ENCODE measurements around the gene HLA-DQA2. TPM values are rescaled to one million over a fixed set of nuclear protein-coding genes. Genes with fewer than 3 reads are reported as not detected.

Gene HLA-DQA2
- total RNA-seq, result 10 to 100 TPM in 4 of 7 donors, 1 to 10 TPM in 2, under 1 TPM in 1; 0.46 to 84.9 (median 10.9) TPM
- polyA plus RNA-seq, result under 1 TPM; 0.10 to 0.29 (median 0.24) TPM
- long read RNA-seq, donor 1, result 0 reads
- long read RNA-seq, donor 2, partial matches to known transcripts, result 8 of 16 reads
- long read RNA-seq, donor 2, other reads (novel, unspliced or antisense), result 8 of 16 reads

DNA sequence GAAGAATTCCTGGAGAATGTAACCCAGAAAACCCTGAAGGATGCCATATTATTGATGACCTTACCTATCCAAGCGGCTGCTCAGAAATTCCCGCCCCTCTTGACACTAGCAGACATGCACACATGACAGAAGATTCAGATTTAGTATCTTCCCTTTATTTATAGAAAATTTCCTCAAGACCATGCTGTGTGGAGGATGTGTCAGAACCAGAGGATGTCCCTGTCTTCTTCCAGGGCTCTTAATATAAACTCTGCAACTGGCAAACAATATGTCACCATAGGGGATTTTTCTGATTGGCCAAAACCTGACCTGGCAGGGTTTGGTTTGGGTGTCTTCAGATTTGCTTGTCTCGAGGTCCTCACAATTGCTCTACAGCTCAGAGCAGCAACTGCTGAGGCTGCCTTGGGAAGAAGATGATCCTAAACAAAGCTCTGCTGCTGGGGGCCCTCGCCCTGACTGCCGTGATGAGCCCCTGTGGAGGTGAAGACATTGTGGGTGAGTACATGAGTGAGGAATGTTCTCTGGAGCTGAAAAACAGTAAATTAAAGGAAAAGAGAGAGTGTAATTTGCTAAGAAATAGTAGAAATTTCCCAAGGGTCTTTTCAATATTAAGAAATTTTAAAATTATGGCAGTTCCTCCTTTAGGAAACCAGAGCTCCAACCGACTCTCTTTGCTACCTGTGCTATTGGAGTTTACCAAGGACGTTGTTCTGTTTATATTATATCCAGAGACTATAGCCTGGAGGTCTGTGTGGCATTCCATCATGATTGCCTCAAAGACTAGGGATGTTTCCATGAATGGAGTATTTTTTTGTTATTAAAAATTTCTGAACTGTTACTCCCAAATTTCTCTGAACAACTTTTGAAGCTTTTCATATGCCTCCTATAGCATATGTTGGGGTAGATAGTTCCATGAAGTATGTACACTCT, at the start of gene HLA-DQA2:
HLA-DQA2 (plus strand) TSS at position 361 of the 930 bp plus-strand sequence; CDS start at position 414, 53 bp downstream.
- intact Hi-C loops (cut with DNase I; ENCODE audit: low total_unique reads), result no loop called here
- Histone ChIP-seq H3K4me3 (no peak within 1 kb of the TSS), H3K27ac (no peak within 1 kb of the TSS), H3K27me3 (replicated peaks in 1 of 7) (peaks cover 0 to 21% (median 0%) of the 10 kb centered on the region in 7 donors), H3K4me1 (no peaks in the 10 kb centered on the region), H3K9me3 (no peaks in the 10 kb centered on the region), H3K36me3 (no peaks in the 10 kb centered on the region)
- TF ChIP-seq POLR2AphosphoS5 (IDR thresholded peaks at IDR 0.05) (no peak), POLR2A (IDR thresholded peaks at IDR 0.05) (no peak)
- TF ChIP-seq, protein P1, sequence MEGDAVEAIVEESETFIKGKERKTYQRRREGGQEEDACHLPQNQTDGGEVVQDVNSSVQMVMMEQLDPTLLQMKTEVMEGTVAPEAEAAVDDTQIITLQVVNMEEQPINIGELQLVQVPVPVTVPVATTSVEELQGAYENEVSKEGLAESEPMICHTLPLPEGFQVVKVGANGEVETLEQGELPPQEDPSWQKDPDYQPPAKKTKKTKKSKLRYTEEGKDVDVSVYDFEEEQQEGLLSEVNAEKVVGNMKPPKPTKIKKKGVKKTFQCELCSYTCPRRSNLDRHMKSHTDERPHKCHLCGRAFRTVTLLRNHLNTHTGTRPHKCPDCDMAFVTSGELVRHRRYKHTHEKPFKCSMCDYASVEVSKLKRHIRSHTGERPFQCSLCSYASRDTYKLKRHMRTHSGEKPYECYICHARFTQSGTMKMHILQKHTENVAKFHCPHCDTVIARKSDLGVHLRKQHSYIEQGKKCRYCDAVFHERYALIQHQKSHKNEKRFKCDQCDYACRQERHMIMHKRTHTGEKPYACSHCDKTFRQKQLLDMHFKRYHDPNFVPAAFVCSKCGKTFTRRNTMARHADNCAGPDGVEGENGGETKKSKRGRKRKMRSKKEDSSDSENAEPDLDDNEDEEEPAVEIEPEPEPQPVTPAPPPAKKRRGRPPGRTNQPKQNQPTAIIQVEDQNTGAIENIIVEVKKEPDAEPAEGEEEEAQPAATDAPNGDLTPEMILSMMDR (IDR thresholded peaks at IDR 0.05 in 8 of 11, conservative IDR thresholded peaks at IDR 0.05 in 3 of 11), result no peak
- WGBS, 5 donors, result 73 to 89% (median 83%) methylated on average over 7 of the region's 7 CpGs
- DNase-seq, result no peak

DNA sequence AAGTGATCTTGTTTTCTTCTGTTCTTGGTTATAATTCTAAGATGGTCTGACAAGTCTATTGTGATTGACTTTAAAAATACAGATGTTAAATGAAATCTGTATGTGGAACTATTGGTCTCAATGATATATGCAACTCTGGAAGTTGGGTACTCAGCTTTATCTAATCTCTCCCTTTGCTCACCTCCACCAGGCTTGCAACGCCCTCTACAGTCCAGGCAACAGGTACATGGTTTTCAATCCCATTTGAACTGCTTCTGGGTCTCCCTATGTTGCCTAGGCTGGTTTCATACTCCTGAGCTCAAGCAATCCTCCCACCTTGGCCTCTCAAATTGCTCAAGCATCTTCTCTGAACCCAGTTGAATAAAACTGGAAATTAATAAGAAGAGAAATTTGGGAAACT, 49.2 kb upstream of the HLA-DQA2 start:
- no peaks in the 10 kb centered on the region for H3K36me3 ChIP-seq
- TF ChIP-seq, protein P1 (IDR thresholded peaks at IDR 0.05 in 8 of 11, conservative IDR thresholded peaks at IDR 0.05 in 3 of 11), result peak in 9 of 11 experiments; percentile 22 to 78 (median 64)
- no peak for TF ChIP-seq POLR2A (IDR thresholded peaks at IDR 0.05)
- TF ChIP-seq POLR2AphosphoS5 (IDR thresholded peaks at IDR 0.05), result peak in 1 of 3 donors; percentile 67
- 0 to 4% (median 0%) methylated on average over 1 of the region's 1 CpG for WGBS, 5 donors
- no peaks in the 10 kb centered on the region for H3K27me3 ChIP-seq (replicated peaks in 1 of 7)
- no peak for DNase-seq
- peaks cover 0 to 3% (median 0%) of the 10 kb centered on the region in 8 donors for H3K9me3 ChIP-seq
- intact Hi-C loops (cut with DNase I; ENCODE audit: low total_unique reads), result no loop called here
- peak overlapping the region in 3 of 8 donors; percentile 37 to 74 (median 73) for H3K27ac ChIP-seq
- H3K4me1 ChIP-seq, result peaks cover 0 to 38% (median 8%) of the 10 kb centered on the region in 6 donors
- no peak overlapping the region for H3K4me3 ChIP-seq

DNA sequence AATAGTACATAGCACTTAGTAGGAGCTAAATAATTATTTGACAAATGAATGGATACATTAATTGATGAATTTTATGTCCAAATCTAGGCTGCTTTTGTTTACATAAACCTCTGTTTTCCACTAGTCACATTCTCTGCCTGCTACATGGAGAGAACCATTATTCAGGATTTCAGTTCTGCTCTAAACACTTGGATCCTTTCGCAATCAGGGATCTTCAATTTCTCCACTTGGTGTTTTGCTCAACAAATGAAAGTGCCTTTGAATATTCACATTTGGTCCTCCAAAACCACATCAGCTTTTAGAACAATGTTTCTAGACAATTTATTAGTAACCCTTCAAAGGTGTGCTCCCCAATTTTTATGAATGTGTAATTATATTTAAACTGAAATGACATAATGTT, 44.2 kb upstream of the HLA-DQA2 start:
- Histone ChIP-seq H3K4me1 (peaks cover 0 to 11% (median 0%) of the 10 kb centered on the region in 6 donors), H3K27me3 (replicated peaks in 1 of 7) (peaks cover 0 to 16% (median 0%) of the 10 kb centered on the region in 7 donors), H3K36me3 (no peaks in the 10 kb centered on the region), H3K27ac (no peak overlapping the region), H3K9me3 (peaks cover 0 to 3% (median 0%) of the 10 kb centered on the region in 8 donors), H3K4me3 (no peak overlapping the region)
- TF ChIP-seq POLR2A (IDR thresholded peaks at IDR 0.05) (no peak), POLR2AphosphoS5 (IDR thresholded peaks at IDR 0.05) (no peak)
- TF ChIP-seq, protein P1 (IDR thresholded peaks at IDR 0.05 in 8 of 11, conservative IDR thresholded peaks at IDR 0.05 in 3 of 11), result no peak
- 82 to 94% (median 91%) methylated on average over 1 of the region's 1 CpG for WGBS, 5 donors
- DNase-seq, result no peak
- intact Hi-C loops (cut with DNase I; ENCODE audit: low total_unique reads), result loop anchor here (5.0 kb wide), 1 partner anchor 280 kb away; no protein-coding TSS in a partner anchor
